NCI-H460 (cell line): ENCODE data around the gene ATF6B. TPM values are rescaled to one million over a fixed set of nuclear protein-coding genes. Genes with fewer than 3 reads are reported as not detected.
"Not testable (repeated sequence)": the region's sequence is repeated elsewhere in the genome, so short reads cannot be mapped to it uniquely, and the experiment has no call there.

Source experiments
- DNase-seq: peaks from one replicate; pipeline ENCODE4 v3.0.0-alpha.2; 2016; ENCODE audit warnings: low read depth; ENCODE audit errors: extremely low read depth
- total RNA-seq: library from RNA; depleted of rRNA; stranded (reverse); fragments of >200 nt; shearing (Covaris generic); gene quantifications from 2 replicates; pipeline ENCODE4 v1.2.3, GENCODE V29; 2014

ATF6B gene
- total RNA-seq, 1 experiment from 2014 or later: 20.7 TPM

DNA sequence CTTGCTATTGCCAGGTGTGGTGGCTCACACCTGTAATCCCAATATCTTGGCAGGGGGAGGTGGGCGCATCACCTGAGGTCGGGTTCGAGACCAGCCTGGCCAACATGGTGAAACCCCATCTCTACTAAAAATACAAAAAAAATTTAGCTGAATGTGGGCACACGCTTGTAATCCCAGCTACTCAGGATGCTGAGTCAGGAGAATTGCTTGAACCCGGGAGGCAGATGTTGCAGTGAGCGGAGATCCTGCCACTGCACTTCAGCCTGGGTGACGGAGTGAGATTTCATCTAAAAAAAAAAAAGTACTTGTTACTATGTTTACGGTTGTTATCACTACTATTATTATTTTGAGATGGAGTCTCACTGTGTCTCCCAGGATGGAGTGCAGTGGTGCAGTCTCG lies 28.8 kb upstream of the ATF6B start:
- DNase-seq: no peak

DNA sequence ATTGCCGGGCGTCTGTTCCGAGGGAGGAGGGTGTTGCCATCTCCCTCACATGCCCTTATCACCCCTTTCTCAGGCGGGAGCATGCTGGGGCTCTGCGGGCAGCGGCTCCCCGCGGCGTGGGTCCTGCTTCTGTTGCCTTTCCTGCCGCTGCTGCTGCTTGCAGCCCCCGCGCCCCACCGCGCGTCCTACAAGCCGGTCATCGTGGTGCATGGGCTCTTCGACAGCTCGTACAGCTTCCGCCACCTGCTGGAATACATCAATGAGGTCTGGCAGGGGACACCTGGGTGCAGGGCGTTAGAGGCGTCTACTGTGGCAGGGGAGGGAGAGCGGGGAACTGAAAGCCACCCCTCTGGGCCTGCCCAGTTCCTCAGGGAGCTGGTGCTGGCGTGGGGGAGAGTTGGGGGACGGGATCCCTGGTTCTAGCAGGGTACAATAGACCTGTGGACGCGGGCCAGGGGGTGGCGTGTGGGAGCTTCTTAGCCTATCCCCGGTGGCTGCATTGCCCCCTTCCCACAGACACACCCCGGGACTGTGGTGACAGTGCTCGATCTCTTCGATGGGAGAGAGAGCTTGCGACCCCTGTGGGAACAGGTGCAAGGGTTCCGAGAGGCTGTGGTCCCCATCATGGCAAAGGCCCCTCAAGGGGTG lies 26.6 kb upstream of the ATF6B start:
- peak; percentile 56 for DNase-seq

- peak; percentile 70 for DNase-seq
Measured at GRCh38 chr6:32153564-32154513, 25.8 kb upstream of the ATF6B start, which contains the start of gene PPT2. Gene PPT2 (plus strand): TSS chr6:32154141. CDS start chr6:32154595, 454 bp downstream.

DNA sequence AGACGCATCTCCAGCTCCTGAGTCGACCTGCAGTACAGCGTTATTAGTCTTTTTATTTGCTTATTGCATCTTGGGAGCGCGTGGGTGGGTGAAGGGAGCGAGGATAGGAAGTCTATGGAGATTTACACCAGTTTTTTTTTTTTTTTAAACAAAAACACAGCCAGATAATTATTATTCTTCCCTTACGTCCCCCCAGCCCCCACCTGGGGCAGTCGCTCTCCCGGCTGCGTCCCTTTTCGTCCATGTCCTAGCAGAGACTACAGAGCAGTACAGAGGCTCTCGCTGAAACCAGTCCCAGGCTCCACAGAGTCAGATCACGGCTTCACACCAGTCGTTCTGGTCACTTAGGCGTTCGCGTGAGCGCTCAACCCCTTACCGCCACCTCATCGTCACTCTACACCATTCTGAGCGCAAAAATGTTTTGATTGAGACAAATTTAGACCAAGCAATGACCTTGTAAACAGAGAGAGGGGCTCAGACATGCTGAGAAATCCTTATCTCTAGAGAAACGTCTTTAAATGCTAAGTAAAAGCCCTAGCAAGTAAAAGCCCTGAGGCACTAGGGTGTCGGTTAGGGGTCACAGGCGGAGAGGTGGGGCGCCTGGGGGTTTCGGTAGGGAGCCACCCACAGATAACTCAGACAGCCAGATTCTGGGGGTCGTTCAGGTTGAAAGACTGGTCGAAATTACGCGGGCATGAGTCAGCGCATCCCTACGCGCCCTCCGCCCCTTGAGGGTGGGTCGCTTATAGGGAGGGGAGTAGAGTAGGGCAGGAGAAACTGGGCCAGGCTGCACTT lies 24.9 kb upstream of the ATF6B start:
- DNase-seq: peak; percentile 13

DNA sequence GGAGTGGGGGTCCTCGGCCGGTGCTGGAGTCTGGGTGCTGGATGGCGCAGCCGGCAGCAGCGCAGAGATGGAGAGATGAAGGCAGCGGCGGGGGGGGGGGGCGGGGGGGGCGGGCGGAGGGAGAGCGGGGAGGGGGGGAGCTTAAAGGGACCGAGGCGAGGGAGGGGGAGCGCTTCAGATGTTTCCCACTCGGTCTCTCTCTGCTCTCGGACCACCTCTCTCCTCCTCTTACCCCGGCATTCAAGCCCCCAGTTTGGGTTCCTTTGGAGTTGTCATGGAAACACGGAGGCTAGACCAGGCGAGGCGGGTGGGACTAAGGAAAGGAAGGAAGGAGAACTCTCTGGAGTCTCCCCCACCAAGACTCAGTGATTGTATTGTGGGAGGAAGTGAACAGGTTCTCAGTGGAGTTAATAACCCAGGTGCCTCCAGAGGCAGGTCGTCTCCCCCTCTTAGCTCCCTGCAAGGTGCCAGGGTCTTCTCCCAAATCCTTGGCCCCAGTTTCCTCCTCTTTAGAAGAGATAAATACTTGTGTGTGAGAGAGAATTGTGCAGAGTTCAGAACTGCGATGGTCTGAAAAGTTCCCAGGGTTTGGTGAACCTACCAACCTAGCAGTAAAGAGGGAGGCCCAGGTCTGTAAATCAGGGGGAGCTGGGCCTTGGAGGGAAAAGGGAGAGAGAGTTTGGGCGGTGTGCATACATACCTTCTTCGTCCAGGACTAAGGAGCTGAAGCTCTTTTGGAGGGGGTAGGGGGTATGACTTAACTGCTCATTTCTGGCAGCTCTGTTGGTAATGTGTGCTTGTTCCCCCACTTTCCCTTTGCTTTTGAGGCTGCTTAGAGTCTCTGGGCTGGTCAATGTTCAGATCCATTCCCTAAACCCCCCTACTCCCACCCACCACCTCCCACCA lies 24.1 kb upstream of the ATF6B start, which contains the start of gene PRRT1:
Gene PRRT1, minus strand, starts transcription at position 77 of the 906 bp plus-strand sequence. CDS start 112 bp downstream, outside the sequence.
- no peak for DNase-seq

DNA sequence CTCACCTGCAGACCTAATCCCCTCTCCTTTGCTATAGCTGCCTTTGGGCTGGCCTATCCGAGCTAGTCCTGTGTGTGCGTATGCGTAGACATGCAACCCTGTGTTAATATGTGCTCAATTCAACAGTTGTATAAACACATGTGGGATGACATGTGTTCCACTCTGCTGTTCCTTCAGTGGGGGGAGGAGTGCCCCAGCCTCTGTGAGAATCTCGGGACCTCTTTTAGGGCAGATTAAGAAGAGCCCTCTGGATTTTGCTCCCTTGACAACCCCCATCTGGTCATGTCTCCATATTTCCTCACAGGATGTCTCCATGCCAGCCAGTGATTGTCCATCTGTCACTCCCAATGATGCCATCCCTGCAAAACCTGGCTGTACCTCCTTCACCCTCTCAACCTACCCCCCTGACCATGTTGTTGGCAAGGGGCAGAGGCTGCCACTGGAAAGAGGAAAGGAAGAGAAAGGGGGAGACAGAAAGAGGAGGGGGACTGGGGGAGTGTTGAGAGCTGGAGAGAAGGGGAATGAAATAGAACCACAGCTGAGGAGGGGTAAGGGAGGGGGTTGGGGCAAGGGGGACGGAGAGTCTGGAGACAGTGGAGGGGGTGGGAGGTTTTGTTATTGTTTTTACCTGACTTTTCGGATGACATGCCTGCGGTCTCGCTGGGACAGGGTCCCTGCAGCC lies 23.3 kb upstream of the ATF6B start:
- no peak for DNase-seq

- DNase-seq: no peak
Measured at GRCh38 chr6:32149932-32150870, 22.2 kb upstream of the ATF6B start.

- no peak for DNase-seq
Measured at GRCh38 chr6:32149092-32149755, 21.2 kb upstream of the ATF6B start.

DNA sequence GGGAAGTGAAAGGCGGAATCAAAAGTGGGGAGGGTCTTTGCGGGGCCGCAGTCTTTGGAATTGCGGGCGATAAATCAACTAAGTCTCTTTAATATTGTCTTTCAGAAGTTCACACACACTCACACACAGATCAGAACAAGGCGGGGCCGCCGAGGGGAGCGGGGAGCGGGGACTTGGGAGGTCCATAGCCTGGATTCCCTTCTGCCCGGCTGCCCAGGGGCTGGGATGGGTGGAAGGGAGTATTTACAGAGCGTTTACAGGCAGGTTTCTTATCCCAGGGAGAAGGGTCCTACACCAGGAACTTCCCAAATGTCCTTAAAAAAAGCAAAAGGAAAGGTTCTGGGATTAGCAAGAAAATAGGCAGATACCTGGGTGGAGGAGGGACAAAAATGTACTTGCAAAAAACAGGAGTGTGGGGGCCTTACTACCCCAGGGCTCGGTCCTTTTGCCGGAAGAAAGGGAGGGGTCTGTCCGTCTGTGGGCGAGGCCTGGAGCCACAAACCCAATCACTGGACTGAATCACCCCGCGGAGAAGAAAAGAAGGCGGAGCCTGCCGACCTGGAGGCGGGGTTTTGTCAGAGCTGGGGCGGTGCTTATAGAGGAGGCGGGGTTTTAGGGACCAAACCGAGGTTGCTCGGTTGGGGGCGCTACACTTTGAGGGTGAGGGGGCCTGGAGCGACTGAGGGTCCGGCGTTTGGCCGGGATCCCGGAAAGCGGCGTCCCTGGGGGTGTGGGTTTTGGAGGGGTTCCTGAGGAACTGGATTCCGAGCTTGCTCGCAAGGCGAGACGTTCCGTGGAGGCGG lies 20.4 kb upstream of the ATF6B start:
- DNase-seq: no peak

- DNase-seq: no peak
Measured at GRCh38 chr6:32147401-32148132, 19.5 kb upstream of the ATF6B start.

DNA sequence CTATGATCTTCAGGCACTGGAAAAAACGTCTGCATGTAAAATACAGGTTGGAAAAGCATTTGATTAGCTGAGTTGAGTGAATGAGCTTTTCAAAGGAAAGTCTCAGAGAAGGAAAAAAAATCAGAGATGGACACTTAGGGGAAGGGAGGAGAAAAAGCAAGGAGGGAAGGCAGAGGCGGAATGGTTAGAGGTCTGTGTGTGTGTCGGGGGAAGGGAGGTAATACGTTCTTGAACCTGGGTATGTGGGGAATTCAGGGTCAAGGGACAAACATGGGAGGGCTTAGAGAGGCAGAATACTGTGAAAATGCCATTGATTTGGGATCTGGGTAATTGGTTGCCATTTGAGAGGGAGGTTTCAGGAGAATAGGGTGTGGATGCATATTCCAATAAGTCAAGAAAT lies 18.6 kb upstream of the ATF6B start:
- no peak for DNase-seq

- no peak for DNase-seq
Measured at GRCh38 chr6:32146287-32146686, 18.2 kb upstream of the ATF6B start.

- DNase-seq: not testable (repeated sequence)
Measured at GRCh38 chr6:32144238-32144637, 16.2 kb upstream of the ATF6B start.

- DNase-seq: no peak
Measured at GRCh38 chr6:32140420-32141046, 12.5 kb upstream of the ATF6B start.

GRCh38 chr6:32139590-32139989 lies 11.5 kb upstream of the ATF6B start:
- DNase-seq: no peak

DNA sequence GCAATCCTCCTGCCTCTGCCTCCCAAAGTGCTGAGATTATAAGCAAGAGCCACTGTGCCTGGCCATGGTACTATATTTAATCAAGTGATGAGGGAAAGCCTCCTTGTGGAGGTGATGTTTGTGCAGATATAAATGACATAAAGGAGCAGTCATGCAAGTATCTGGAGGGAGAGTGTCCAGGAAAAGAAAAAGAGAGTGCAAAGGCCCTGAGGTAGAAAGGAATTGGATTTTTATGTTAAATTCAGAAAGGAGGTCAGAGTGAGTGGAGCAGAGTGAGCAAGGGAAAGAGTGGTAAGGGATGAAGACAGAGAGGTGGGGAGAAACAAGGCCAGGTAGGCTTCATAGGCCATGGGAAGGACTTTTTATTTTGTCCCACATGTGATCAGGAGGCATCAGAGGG lies 9.4 kb upstream of the ATF6B start:
- no peak for DNase-seq
